ENCODE measurements around the gene OR14A2. TPM values are rescaled to one million over a fixed set of nuclear protein-coding genes. Genes with fewer than 3 reads are reported as not detected.
A peak's percentile ranks its signal among the peaks of the same experiment; 100 is the strongest.

OR14A2 gene
- total and polyA plus RNA-seq, 10 donors = not detected

- Histone ChIP-seq H3K27ac (no peak overlapping the region), H3K4me3 (no peak overlapping the region), H3K27me3 (replicated peaks in 1 of 7) (no peaks in the 10 kb centered on the region), H3K36me3 (no peaks in the 10 kb centered on the region), H3K9me3 (no peaks in the 10 kb centered on the region), H3K4me1 (no peaks in the 10 kb centered on the region)
- TF ChIP-seq, protein P1, sequence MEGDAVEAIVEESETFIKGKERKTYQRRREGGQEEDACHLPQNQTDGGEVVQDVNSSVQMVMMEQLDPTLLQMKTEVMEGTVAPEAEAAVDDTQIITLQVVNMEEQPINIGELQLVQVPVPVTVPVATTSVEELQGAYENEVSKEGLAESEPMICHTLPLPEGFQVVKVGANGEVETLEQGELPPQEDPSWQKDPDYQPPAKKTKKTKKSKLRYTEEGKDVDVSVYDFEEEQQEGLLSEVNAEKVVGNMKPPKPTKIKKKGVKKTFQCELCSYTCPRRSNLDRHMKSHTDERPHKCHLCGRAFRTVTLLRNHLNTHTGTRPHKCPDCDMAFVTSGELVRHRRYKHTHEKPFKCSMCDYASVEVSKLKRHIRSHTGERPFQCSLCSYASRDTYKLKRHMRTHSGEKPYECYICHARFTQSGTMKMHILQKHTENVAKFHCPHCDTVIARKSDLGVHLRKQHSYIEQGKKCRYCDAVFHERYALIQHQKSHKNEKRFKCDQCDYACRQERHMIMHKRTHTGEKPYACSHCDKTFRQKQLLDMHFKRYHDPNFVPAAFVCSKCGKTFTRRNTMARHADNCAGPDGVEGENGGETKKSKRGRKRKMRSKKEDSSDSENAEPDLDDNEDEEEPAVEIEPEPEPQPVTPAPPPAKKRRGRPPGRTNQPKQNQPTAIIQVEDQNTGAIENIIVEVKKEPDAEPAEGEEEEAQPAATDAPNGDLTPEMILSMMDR (IDR thresholded peaks at IDR 0.05 in 8 of 11, conservative IDR thresholded peaks at IDR 0.05 in 3 of 11) = peak in 9 of 11 experiments; percentile 28 to 78 (median 68)
- no peak for TF ChIP-seq POLR2A (IDR thresholded peaks at IDR 0.05)
- intact Hi-C loops (cut with DNase I; ENCODE audit: low total_unique reads) = no loop called here
- no peak for DNase-seq
- WGBS, 5 donors = 33 to 40% (median 36%) methylated on average over 7 of the region's 7 CpGs
Observed at GRCh38 chr1:247681288-247681897, 66.5 kb downstream of the OR14A2 start.

DNA sequence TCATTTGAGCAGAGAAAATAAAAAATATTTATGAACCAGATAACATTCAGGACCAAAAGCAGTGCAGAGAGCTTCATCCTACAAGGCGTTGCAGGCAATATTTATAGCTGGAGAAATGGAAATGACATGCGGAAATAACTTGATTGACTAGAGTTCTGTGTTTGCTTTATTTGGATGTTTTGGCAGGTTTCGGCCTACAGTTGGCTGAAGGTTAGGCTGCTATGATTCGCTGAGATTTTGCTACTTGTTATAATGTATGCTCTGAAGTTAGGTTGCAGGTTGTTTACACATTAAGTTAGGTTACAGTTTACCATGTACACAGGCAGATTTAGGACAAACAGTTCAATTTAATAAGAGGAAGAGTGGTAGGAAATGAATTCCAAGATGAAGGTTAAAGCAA lies 67.8 kb downstream of the OR14A2 start:
- intact Hi-C loops (cut with DNase I; ENCODE audit: low total_unique reads) = no loop called here
- no peak for TF ChIP-seq POLR2AphosphoS5 (IDR thresholded peaks at IDR 0.05)
- TF ChIP-seq POLR2A (IDR thresholded peaks at IDR 0.05) = no peak
- TF ChIP-seq, protein P1 (IDR thresholded peaks at IDR 0.05 in 8 of 11, conservative IDR thresholded peaks at IDR 0.05 in 3 of 11) = no peak
- WGBS, 5 donors = 80 to 91% (median 86%) methylated on average over 4 of the region's 4 CpGs

GRCh38 chr1:247679639-247680038 lies 68.3 kb downstream of the OR14A2 start, which contains the start of gene OR13G1:
OR13G1 (minus strand) TSS chr1:247679739; CDS start chr1:247673041, 6,698 bp downstream.
- intact Hi-C loops (cut with DNase I; ENCODE audit: low total_unique reads) = no loop called here
- 76 to 95% (median 84%) methylated on average over 1 of the region's 1 CpG for WGBS, 5 donors
- no peak within 1 kb of the TSS for H3K27ac ChIP-seq
- no peak within 1 kb of the TSS for H3K4me3 ChIP-seq
- H3K9me3 ChIP-seq = no peaks in the 10 kb centered on the region
- no peaks in the 10 kb centered on the region for H3K36me3 ChIP-seq
- DNase-seq = no peak
- no peaks in the 10 kb centered on the region for H3K27me3 ChIP-seq (replicated peaks in 1 of 7)
- TF ChIP-seq, protein P1 (IDR thresholded peaks at IDR 0.05 in 8 of 11, conservative IDR thresholded peaks at IDR 0.05 in 3 of 11) = no peak
- TF ChIP-seq POLR2A (IDR thresholded peaks at IDR 0.05) = no peak
- TF ChIP-seq POLR2AphosphoS5 (IDR thresholded peaks at IDR 0.05) = no peak
- no peaks in the 10 kb centered on the region for H3K4me1 ChIP-seq

More for the DNA sequence above, 67.8 kb downstream of the OR14A2 start:
- no peak for DNase-seq
- Histone ChIP-seq H3K27me3 (replicated peaks in 1 of 7) (no peaks in the 10 kb centered on the region), H3K4me3 (no peak overlapping the region), H3K27ac (no peak overlapping the region), H3K4me1 (no peaks in the 10 kb centered on the region), H3K9me3 (no peaks in the 10 kb centered on the region), H3K36me3 (no peaks in the 10 kb centered on the region)

Other genes with a start within 250 kb of the OR14A2 start
- gene OR2C3, start 211.7 kb downstream of the OR14A2 start, total RNA-seq = under 1 TPM in 3 of 7 donors, not detected in 4; 0.06 to 0.26 (median 0.12) TPM
- gene OR2C3, start 211.7 kb downstream of the OR14A2 start, polyA plus RNA-seq = under 1 TPM in 2 of 3 donors, not detected in 1; under 0.01 to 0.03 TPM
- gene GCSAML, start 199.0 kb downstream of the OR14A2 start, total RNA-seq = under 1 TPM in 6 of 7 donors, not detected in 1; 0.09 to 0.74 (median 0.53) TPM
- gene GCSAML, start 199.0 kb downstream of the OR14A2 start, polyA plus RNA-seq = under 1 TPM in 2 of 3 donors, not detected in 1; 0.03 to 0.05 TPM
- not detected for gene OR2G2, start 159.8 kb downstream of the OR14A2 start, total RNA-seq
- not detected for gene OR2G2, start 159.8 kb downstream of the OR14A2 start, polyA plus RNA-seq
- gene OR2G3, start 142.6 kb downstream of the OR14A2 start, total RNA-seq = not detected
- gene OR2G3, start 142.6 kb downstream of the OR14A2 start, polyA plus RNA-seq = not detected
- not detected for gene OR13G1, start 68.4 kb downstream of the OR14A2 start, total RNA-seq
- gene OR13G1, start 68.4 kb downstream of the OR14A2 start, polyA plus RNA-seq = not detected
- not detected for gene OR6F1, start 31.5 kb downstream of the OR14A2 start, total RNA-seq
- gene OR6F1, start 31.5 kb downstream of the OR14A2 start, polyA plus RNA-seq = not detected
- gene OR14K1, start 9.5 kb downstream of the OR14A2 start, total RNA-seq = under 1 TPM in 2 of 7 donors, not detected in 5; 0.38 to 0.73 TPM
- not detected for gene OR14K1, start 9.5 kb downstream of the OR14A2 start, polyA plus RNA-seq
- not detected for gene OR1C1, start 12.4 kb upstream of the OR14A2 start, total RNA-seq
- not detected for gene OR1C1, start 12.4 kb upstream of the OR14A2 start, polyA plus RNA-seq
- not detected for gene OR14A16, start 76.0 kb upstream of the OR14A2 start, total RNA-seq
- not detected for gene OR14A16, start 76.0 kb upstream of the OR14A2 start, polyA plus RNA-seq
- gene OR11L1, start 93.8 kb upstream of the OR14A2 start, total RNA-seq = not detected
- gene OR11L1, start 93.8 kb upstream of the OR14A2 start, polyA plus RNA-seq = not detected
- gene TRIM58, start 109.0 kb upstream of the OR14A2 start, total RNA-seq = 10 to 100 TPM in 4 of 7 donors, 1 to 10 TPM in 3; 2.8 to 68.8 (median 11.3) TPM
- gene TRIM58, start 109.0 kb upstream of the OR14A2 start, polyA plus RNA-seq = 1 to 10 TPM in 1 of 3 donors, under 1 TPM in 2; 0.17 to 2.1 (median 0.21) TPM
- gene OR2W3, start 147.4 kb upstream of the OR14A2 start, total RNA-seq = 10 to 100 TPM in 1 of 7 donors, 1 to 10 TPM in 5, not detected in 1; 1.1 to 11.2 (median 4.7) TPM
- under 1 TPM in 2 of 3 donors, not detected in 1; 0.29 to 0.35 TPM for gene OR2W3, start 147.4 kb upstream of the OR14A2 start, polyA plus RNA-seq
- gene OR2T8, start 172.1 kb upstream of the OR14A2 start, total RNA-seq = not detected
- gene OR2T8, start 172.1 kb upstream of the OR14A2 start, polyA plus RNA-seq = under 1 TPM in 1 of 3 donors, not detected in 2; 0.06 TPM
- 1 to 10 TPM in 3 of 7 donors, under 1 TPM in 3, not detected in 1; 0.52 to 2.1 (median 1.2) TPM for gene OR2AJ1, start 176.7 kb upstream of the OR14A2 start, total RNA-seq
- gene OR2AJ1, start 176.7 kb upstream of the OR14A2 start, polyA plus RNA-seq = under 1 TPM in 1 of 3 donors, not detected in 2; 0.03 TPM
- 1 to 10 TPM in 5 of 7 donors, under 1 TPM in 2; 0.65 to 3.8 (median 1.8) TPM for gene OR2L8, start 200.7 kb upstream of the OR14A2 start, total RNA-seq
- not detected for gene OR2L8, start 200.7 kb upstream of the OR14A2 start, polyA plus RNA-seq
- 1 to 10 TPM in 4 of 7 donors, under 1 TPM in 3; 0.49 to 3.1 (median 1.5) TPM for gene OR2AK2, start 217.1 kb upstream of the OR14A2 start, total RNA-seq
- not detected for gene OR2AK2, start 217.1 kb upstream of the OR14A2 start, polyA plus RNA-seq